Adrenal gland (tissue), 12 donors: ENCODE results near the gene SERTAD3. TPM values are rescaled to one million over a fixed set of nuclear protein-coding genes. Genes with fewer than 3 reads are reported as not detected.
"Not testable (repeated sequence)": the region's sequence is repeated elsewhere in the genome, so short reads cannot be mapped to it uniquely, and the experiment has no call there.

Experiments used
- DNase-seq, 7 donors: peaks; one replicate each; pipeline ENCODE4 v3.0.0-alpha.2; 2019 to 2020
- H3K27ac ChIP-seq, 5 donors: fragments of 200-600 bp; sonication (generic) in 4 of 5; 1 replicate in 3 of 5; 2 replicates in 2 of 5; pipeline versions ENCODE4 v1.5.1 to v1.8.0; 2016 to 2020; ENCODE audit warnings: mild to moderate bottlenecking in 1 of 5
- H3K27me3 ChIP-seq: fragments of 200-600 bp; 2 replicates; pipeline ENCODE4 v1.8.0; 2021
- H3K36me3 ChIP-seq, 2 donors: fragments of 200-600 bp; replicated peaks in 1 of 2; 1 replicate in 1 of 2; 2 replicates in 1 of 2; pipeline versions ENCODE4 v1.5.1 to v1.8.0; 2018 to 2022
- H3K4me1 ChIP-seq, 2 donors: fragments of 200-600 bp; replicated peaks in 1 of 2; 1 replicate in 1 of 2; 2 replicates in 1 of 2; pipeline versions ENCODE4 v1.5.1 to v1.8.0; 2018 to 2021
- H3K4me3 ChIP-seq, 4 donors: fragments of 200-600 bp; sonication (generic) in 3 of 4; one replicate each; pipeline ENCODE4 v1.5.1; 2016 to 2018
- H3K9me3 ChIP-seq, 3 donors: fragments of 200-600 bp; sonication (generic) in 1 of 3; replicated peaks in 1 of 3; 1 replicate in 2 of 3; 2 replicates in 1 of 3; pipeline versions ENCODE4 v1.5.1 to v1.8.0; 2016 to 2021
- CTCF ChIP-seq, 6 experiments: fragments of 450-650 bp in 4 of 6; fragments of 200-600 bp in 2 of 6; sonication (generic) in 1 of 6; IDR thresholded peaks; 1 replicate in 5 of 6; 2 replicates in 1 of 6; pipeline versions ENCODE4 v1.5.1 to v1.8.0; 2016 to 2021; ENCODE audit warnings: antibody characterized with exemption in 6 of 6, mild to moderate bottlenecking in 2 of 6, moderate library complexity in 1 of 6
- POLR2A ChIP-seq, 2 donors: fragments of 450-650 bp; IDR thresholded peaks; one replicate each; pipeline ENCODE4 v1.6.1; 2017; ENCODE audit warnings: antibody characterized with exemption in 2 of 2, mild to moderate bottlenecking in 2 of 2, moderate library complexity in 1 of 2
- WGBS, 4 donors: extraction: QIAGEN DNeasy Blood & Tissue Kit in 2 of 4; methylation state at CpG; one replicate each; pipeline versions ENCODE4 v1.1.5 to v1.1.7; 2013 to 2017; 5-methylcytosine and 5-hydroxymethylcytosine counted together
- intact Hi-C, 2 donors: fragments of 100-400 bp; cut with DNase I; formaldehyde crosslinking; loops; one replicate each; pipeline versions ENCODE4 v1.14.1 to v1.15.0; 2022 to 2023
- polyA plus RNA-seq, 3 donors: library from polyadenylated mRNA; stranded (reverse); fragments of 200-250 nt in 2 of 3; fragments of 350-450 nt in 1 of 3; fragmentation: Illumina TruSeq in 1 of 3; extraction: RNeasy Lipid Tissue Mini Kit (QIAGEN cat#74804) in 1 of 3; gene quantifications; one replicate each; pipeline ENCODE4 v1.2.3, GENCODE V29; 2013 to 2014
- total RNA-seq, 9 donors: library from RNA; depleted of rRNA in 4 of 9; stranded (reverse); fragments of >200 nt in 4 of 9; fragments of 120-200 nt in 1 of 9; fragmentation: NEBNext Ultra II Directional in 1 of 9; extraction: Animal tissue kit (Norgen Biotek cat#: 25700) in 1 of 9; gene quantifications; one replicate each; pipeline versions ENCODE4 v1.1.0 to v1.2.4, GENCODE V29; 2013 to 2023
- donor health status: healthy with polysubstance abuse.
- donor health status: Bipolar disorder and iron deficiency.
- donor health status: DM: yes; HTN: yes; CAD: no.
- donor health status: DM: no; HTN: no; CAD: no.
- donor health status: DM: no; HTN: no; CAD: no.
- donor health status: DM: yes; HTN: yes; CAD: no.

SERTAD3 gene
- total and polyA plus RNA-seq, 12 donors: 12.1 to 60.2 (median 29.5) TPM

- no peaks in the 10 kb centered on the region for H3K9me3 ChIP-seq
- peak overlapping the region; percentile 91 to 99 (median 93) for H3K27ac ChIP-seq
- TF ChIP-seq CTCF (IDR thresholded peaks at IDR 0.05): no peak
- TF ChIP-seq POLR2A (IDR thresholded peaks at IDR 0.05): peak; percentile 21 to 61
- H3K4me1 ChIP-seq: peaks cover 18 to 29% of the 10 kb centered on the region in 2 donors
- WGBS, 4 donors: 1 to 3% (median 1%) methylated on average over 21 to 50 of the region's 50 CpGs
- peak overlapping the region in 3 of 4 donors; percentile 11 to 53 (median 49) for H3K4me3 ChIP-seq
- no peaks in the 10 kb centered on the region for H3K27me3 ChIP-seq
- intact Hi-C loops: no loop called here
- peak; percentile 91 to 94 (median 93) for DNase-seq
- no peaks in the 10 kb centered on the region for H3K36me3 ChIP-seq
Measured at GRCh38 chr19:40433391-40434216, 10.5 kb downstream of the SERTAD3 start.

GRCh38 chr19:40432760-40433159 lies 11.4 kb downstream of the SERTAD3 start:
- H3K27me3 ChIP-seq, H3K9me3 ChIP-seq, intact Hi-C loops, H3K36me3 ChIP-seq, DNase-seq: not testable (repeated sequence)
- WGBS, 4 donors: 26 to 40% (median 32%) methylated on average over 7 of the region's 7 CpGs
- Histone ChIP-seq H3K27ac (peak overlapping the region; percentile 91 to 99 (median 93)), H3K4me1 (peaks cover 18 to 29% of the 10 kb centered on the region in 2 donors), H3K4me3 (peak overlapping the region in 1 of 4 donors; percentile 53)

GRCh38 chr19:40431698-40432097 lies 12.4 kb downstream of the SERTAD3 start:
- intact Hi-C loops: no loop called here
- H3K36me3 ChIP-seq: no peaks in the 10 kb centered on the region
- DNase-seq: no peak
- H3K4me3 ChIP-seq: no peak overlapping the region
- 85 to 93% (median 86%) methylated on average over 3 of the region's 3 CpGs for WGBS, 4 donors
- no peaks in the 10 kb centered on the region for H3K9me3 ChIP-seq
- H3K4me1 ChIP-seq: peaks cover 18 to 29% of the 10 kb centered on the region in 2 donors
- TF ChIP-seq POLR2A (IDR thresholded peaks at IDR 0.05) (no peak), CTCF (IDR thresholded peaks at IDR 0.05) (no peak)
- peak overlapping the region in 1 of 5 donors; percentile 91 for H3K27ac ChIP-seq
- no peaks in the 10 kb centered on the region for H3K27me3 ChIP-seq

GRCh38 chr19:40430242-40430641 lies 13.9 kb downstream of the SERTAD3 start:
- WGBS, 4 donors: 82 to 94% (median 93%) methylated on average over 6 to 10 of the region's 10 CpGs
- H3K36me3 ChIP-seq, intact Hi-C loops: not testable (repeated sequence)

GRCh38 chr19:40428197-40428596 lies 15.9 kb downstream of the SERTAD3 start:
- H3K4me3 ChIP-seq, intact Hi-C loops, H3K27ac ChIP-seq, H3K9me3 ChIP-seq, DNase-seq, H3K36me3 ChIP-seq, H3K27me3 ChIP-seq: not testable (repeated sequence)
- peaks cover 13 to 37% of the 10 kb centered on the region in 2 donors for H3K4me1 ChIP-seq
- WGBS, 4 donors: 90 to 95% (median 92%) methylated on average over 7 of the region's 7 CpGs

More at GRCh38 chr19:40430242-40430641, 13.9 kb downstream of the SERTAD3 start:
- not testable (repeated sequence) for DNase-seq, H3K9me3 ChIP-seq, H3K27ac ChIP-seq, H3K27me3 ChIP-seq, H3K4me3 ChIP-seq
- peaks cover 18 to 33% of the 10 kb centered on the region in 2 donors for H3K4me1 ChIP-seq
